HepG2 (cell line): Measurements from ENCODE around the gene DCP2. TPM values are rescaled to one million over a fixed set of nuclear protein-coding genes. Genes with fewer than 3 reads are reported as not detected.
A peak's percentile ranks its signal among the peaks of the same experiment; 100 is the strongest.

Experiments used
- ATAC-seq: fragments of 200-7000 bp; cut with Tn5 transposase; 3 replicates; pipeline ENCODE4 v1.9.1; 2020; ENCODE audit warnings: mild to moderate bottlenecking, moderate library complexity
- BruUV-seq: library from RNA; stranded (reverse); fragments of 400-500 nt; replicated peaks from 2 replicates; lab custom pipeline; 2021; lab: Mats Ljungman, UMichigan
- CTCF ChIA-PET: fragments of 300-600 bp; formaldehyde crosslinking; extraction: SDS; loops from one replicate; lab custom pipeline; 2021; ENCODE audit warnings: low total read pairs, inconsistent platforms, low intra/inter-chr PET ratio; lab: Yijun Ruan, JAX
- POLR2A ChIA-PET: fragments of 350-600 bp; sonication (Branson Sonifier 250); formaldehyde crosslinking; loops from one replicate; lab custom pipeline; 2020; ENCODE audit warnings: antibody characterized with exemption, inconsistent platforms; lab: Yijun Ruan, JAX
- DNase-seq: peaks from one replicate; pipeline ENCODE4 v3.0.0-alpha.2; 2015; ENCODE audit warnings: low spot score
- FAIRE-seq: peaks from 3 replicates; lab custom pipeline; 2011; peaks lifted over from hg19 to GRCh38; lab: Jason Lieb, UNC
- H2AFZ ChIP-seq: one replicate; pipeline ENCODE4 v1.6.1; 2011; ENCODE audit warnings: low read length, inconsistent platforms
- H3K27ac ChIP-seq: fragments of 300-600 bp; 3 replicates; pipeline ENCODE4 v1.8.0; 2011; ENCODE audit warnings: mixed run types, mild to moderate bottlenecking, mixed read lengths, low read length, inconsistent platforms; ENCODE audit not compliant: insufficient read depth; ENCODE audit errors: extremely low read length
- H3K27me3 ChIP-seq, 2 experiments: fragments of 200-600 bp in 1 of 2; 2 replicates in 1 of 2; 3 replicates in 1 of 2; pipeline versions ENCODE4 v1.6.0 to v1.8.0; 2011; ENCODE audit warnings: low read length in 2 of 2, mild to moderate bottlenecking in 2 of 2, moderate library complexity in 2 of 2, inconsistent platforms in 1 of 2; ENCODE audit not compliant: insufficient read depth in 2 of 2, control insufficient read depth in 1 of 2
- H3K36me3 ChIP-seq, 2 experiments: fragments of 200-600 bp in 1 of 2; replicated peaks in 1 of 2; 2 replicates in 1 of 2; 3 replicates in 1 of 2; pipeline versions ENCODE4 v1.5.1 to v1.8.0; 2011; ENCODE audit warnings: low read length in 2 of 2, inconsistent platforms in 1 of 2; ENCODE audit not compliant: insufficient read depth in 2 of 2, control insufficient read depth in 1 of 2
- H3K4me1 ChIP-seq: 2 replicates; pipeline ENCODE4 v1.5.1; 2012; ENCODE audit warnings: low read length, inconsistent platforms; ENCODE audit not compliant: insufficient read depth
- H3K4me2 ChIP-seq: 2 replicates; pipeline ENCODE4 v1.6.0; 2011; ENCODE audit warnings: low read depth, low read length, inconsistent platforms
- H3K4me3 ChIP-seq, 3 experiments: fragments of 200-600 bp in 1 of 3; sonication (generic), shearing (Covaris generic) in 1 of 3; replicated peaks in 1 of 3; 2 replicates each; pipeline ENCODE4 v1.5.1; 2011 to 2016; ENCODE audit warnings: low read length in 3 of 3, inconsistent platforms in 2 of 3, low read depth in 2 of 3, mild to moderate bottlenecking in 2 of 3, control low read depth in 1 of 3, mixed read lengths in 1 of 3; ENCODE audit not compliant: insufficient read depth in 1 of 3
- H3K79me2 ChIP-seq: one replicate; pipeline ENCODE4 v1.6.1; 2011; ENCODE audit warnings: low read length, inconsistent platforms; ENCODE audit not compliant: insufficient read depth
- H3K9ac ChIP-seq: 2 replicates; pipeline ENCODE4 v1.6.0; 2011; ENCODE audit warnings: mild to moderate bottlenecking, low read depth, low read length, inconsistent platforms; ENCODE audit not compliant: insufficient read depth
- H3K9me3 ChIP-seq: 2 replicates; pipeline ENCODE4 v1.5.1; 2012; ENCODE audit warnings: mild to moderate bottlenecking, low read length
- H4K20me1 ChIP-seq: 2 replicates; pipeline ENCODE4 v1.6.0; 2011; ENCODE audit warnings: inconsistent platforms, mild to moderate bottlenecking, low read length, moderate library complexity; ENCODE audit not compliant: insufficient read depth
- ELF1 ChIP-seq: sonication (generic); formaldehyde crosslinking; IDR thresholded peaks from 2 replicates; pipeline ENCODE4 v1.4.0; 2020; ENCODE audit warnings: missing genetic modification reagents
- ERF ChIP-seq: IDR thresholded peaks from 2 replicates; pipeline ENCODE4 v1.6.1; 2018; ENCODE audit warnings: missing biosample characterization, missing genetic modification reagents
- GMEB1 ChIP-seq: sonication (generic); formaldehyde crosslinking; IDR thresholded peaks from 2 replicates; pipeline ENCODE4 v1.5.1; 2020; ENCODE audit warnings: missing genetic modification reagents, mild to moderate bottlenecking, borderline replicate concordance
- HOXA7 ChIP-seq: sonication (generic); formaldehyde crosslinking; IDR thresholded peaks from 2 replicates; pipeline ENCODE4 v1.8.1; 2022; ENCODE audit warnings: mild to moderate bottlenecking, missing genetic modification reagents, moderate library complexity
- KMT2B ChIP-seq: IDR thresholded peaks from 2 replicates; pipeline ENCODE4 v1.6.1; 2016; ENCODE audit warnings: missing genetic modification reagents, missing compliant biosample characterization
- MTF1 ChIP-seq: sonication (generic); formaldehyde crosslinking; IDR thresholded peaks from 2 replicates; pipeline ENCODE4 v1.5.0; 2020; ENCODE audit warnings: missing genetic modification reagents
- NFE2L2 ChIP-seq: fragments of 150-350 bp; IDR thresholded peaks from 2 replicates; pipeline ENCODE4 v1.6.1; 2014; ENCODE audit warnings: low read length
- NR3C1 ChIP-seq: sonication (generic); formaldehyde crosslinking; IDR thresholded peaks from 2 replicates; pipeline ENCODE4 v1.4.0; 2020; ENCODE audit warnings: missing genetic modification reagents
- PLSCR1 ChIP-seq: sonication (generic); formaldehyde crosslinking; IDR thresholded peaks from 2 replicates; pipeline ENCODE4 v1.5.0; 2020; ENCODE audit warnings: missing genetic modification reagents, mild to moderate bottlenecking, borderline replicate concordance
- RAD21 ChIP-seq: fragments of 450-650 bp; formaldehyde crosslinking; IDR thresholded peaks from 2 replicates; pipeline ENCODE4 v1.5.0; 2020; ENCODE audit warnings: mild to moderate bottlenecking
- RELA ChIP-seq: sonication (generic); formaldehyde crosslinking; IDR thresholded peaks from 2 replicates; pipeline ENCODE4 v1.4.0; 2020; ENCODE audit warnings: missing genetic modification reagents
- SCMH1 ChIP-seq: sonication (generic); formaldehyde crosslinking; IDR thresholded peaks from 2 replicates; pipeline ENCODE4 v1.9.0; 2021; ENCODE audit warnings: missing genetic modification reagents, mild to moderate bottlenecking, borderline replicate concordance
- SMC3 ChIP-seq: IDR thresholded peaks from 2 replicates; pipeline ENCODE4 v1.6.1; 2011; ENCODE audit warnings: low read length, improper control_type of control experiment
- YY1 ChIP-seq: IDR thresholded peaks from 2 replicates; pipeline ENCODE4 v1.6.1; 2011; ENCODE audit warnings: low read length, low read depth, moderate library complexity, mild to moderate bottlenecking; ENCODE audit not compliant: insufficient read depth, insufficient replicate concordance
- ZBTB43 ChIP-seq: sonication (generic); formaldehyde crosslinking; conservative IDR thresholded peaks from 2 replicates; pipeline ENCODE4 v1.4.0; 2020; ENCODE audit warnings: missing genetic modification reagents
- ZNF225 ChIP-seq: sonication (generic); formaldehyde crosslinking; IDR thresholded peaks from 2 replicates; pipeline ENCODE4 v1.4.0; 2020; ENCODE audit warnings: mild to moderate bottlenecking, missing genetic modification reagents
- ZNF253 ChIP-seq: sonication (generic); formaldehyde crosslinking; IDR thresholded peaks from 2 replicates; pipeline ENCODE4 v1.8.0; 2022; ENCODE audit warnings: mild to moderate bottlenecking, missing genetic modification reagents, borderline replicate concordance
- ZNF260 ChIP-seq: sonication (generic); formaldehyde crosslinking; IDR thresholded peaks from 2 replicates; pipeline ENCODE4 v1.4.0; 2020; ENCODE audit warnings: missing genetic modification reagents, low read depth, mild to moderate bottlenecking, borderline replicate concordance
- ZNF317 ChIP-seq: sonication (generic); formaldehyde crosslinking; IDR thresholded peaks from 2 replicates; pipeline ENCODE4 v1.5.0; 2020; ENCODE audit warnings: mild to moderate bottlenecking, missing genetic modification reagents
- ZNF337 ChIP-seq: sonication (generic); formaldehyde crosslinking; IDR thresholded peaks from 2 replicates; pipeline ENCODE4 v1.5.1; 2020; ENCODE audit warnings: missing genetic modification reagents, low read depth, mild to moderate bottlenecking, borderline replicate concordance
- ZNF343 ChIP-seq: sonication (generic); formaldehyde crosslinking; IDR thresholded peaks from 2 replicates; pipeline ENCODE4 v1.4.0; 2020; ENCODE audit warnings: mild to moderate bottlenecking, missing genetic modification reagents
- WGBS: methylation state at CpG from one replicate; pipeline ENCODE4 v1.1.6; 2017; ENCODE audit warnings: low lambda C conversion rate; 5-methylcytosine and 5-hydroxymethylcytosine counted together
- in situ Hi-C: cut with HindIII; loops from 2 replicates; pipeline ENCODE4 v1.10.0; 2017; ENCODE audit warnings: low pct_unique_long_range_greater_than_20kb; ENCODE audit not compliant: extremely low pct_ligation_motif_present
- intact Hi-C: fragments of 100-400 bp; cut with micrococcal nuclease; formaldehyde crosslinking; loops from one replicate; pipeline ENCODE4 v1.10.0; 2022; ENCODE audit not compliant: unreplicated experiment
- polyA plus RNA-seq, 8 experiments: library from polyadenylated mRNA; depleted of rRNA in 3 of 8; stranded (reverse) in 7 of 8; unstranded in 1 of 8; fragments of >200 nt; fragmentation: Illumina TruSeq in 4 of 8; extraction: Trizol in 4 of 8; gene quantifications; 2 replicates each; pipeline versions ENCODE4 v1.2.1 to v1.2.3, GENCODE V29; 2011 to 2016; ENCODE audit warnings: low read depth in 4 of 8, missing spikeins in 1 of 8, mixed read lengths in 1 of 8; ENCODE audit not compliant: insufficient read depth in 1 of 8
- total RNA-seq, 5 experiments: library from RNA; depleted of rRNA; stranded (reverse); fragments of >200 nt; fragmentation: Illumina TruSeq; extraction: Trizol; gene quantifications; 2 replicates each; pipeline ENCODE4 v1.2.3, GENCODE V29; 2016; ENCODE audit warnings: low read depth in 1 of 5

The DCP2 gene
- total and polyA plus RNA-seq, 2 of the 13 experiments (the other 11 are each of a cell fraction or from before 2014, with no cell fraction given), result 16.2 to 63.4 TPM

- Histone ChIP-seq H3K4me2 (no peak overlapping the region), H3K4me1 (0 out of 2 replicates have a peak, but pooled peaks cover 10% of the 10 kb centered on the region), H3K79me2 (peaks cover 37% of the 10 kb centered on the region), H3K27ac (no peak overlapping the region), H3K9ac (no peak overlapping the region), H2AFZ (no peak overlapping the region), H3K9me3 (no peaks in the 10 kb centered on the region), H4K20me1 (no peaks in the 10 kb centered on the region), H3K27me3 (no peaks in the 10 kb centered on the region), H3K4me3 (no peak overlapping the region), H3K36me3 (peaks cover 5 to 49% of the 10 kb centered on the region in 2 experiments)
- in situ Hi-C loops (loop anchor here (10.0 kb wide), 1 partner anchor 329 kb away; no protein-coding TSS in a partner anchor), intact Hi-C loops (loop anchor here (1.0 to 5.0 kb wide), 5 partner anchors 25 to 610 kb away; no protein-coding TSS in a partner anchor)
- ChIA-PET POLR2A (interaction anchor here (1.2 to 1.7 kb wide), 3 partner anchors 20 to 28 kb away, joined by 3 to 9 read pairs (median 4); partner anchors contain the start of gene DCP2), CTCF (interaction anchor here (1.1 to 1.9 kb wide), 4 partner anchors 38 to 383 kb away, joined by 3 to 7 read pairs (median 4); no protein-coding TSS in a partner anchor)
- no TSS peak for BruUV-seq
- peak; percentile 50 for DNase-seq
- 22% methylated on average over 7 of the region's 7 CpGs for WGBS
- peak; percentile 82 for ATAC-seq
- FAIRE-seq, result no peak
- TF ChIP-seq ZNF253 (CRISPR knock-in tag), result no peak
- no peak for TF ChIP-seq HOXA7 (CRISPR knock-in tag)
- TF ChIP-seq ZNF337 (CRISPR knock-in tag), result no peak
- no peak for TF ChIP-seq ZNF260 (CRISPR knock-in tag)
- no peak for TF ChIP-seq RELA (CRISPR knock-in tag)
- no peak for TF ChIP-seq YY1
- no peak for TF ChIP-seq SCMH1 (CRISPR knock-in tag)
- TF ChIP-seq NFE2L2, result no peak
- TF ChIP-seq RAD21 (CRISPR knock-in tag), result peak; percentile 72
- no peak for TF ChIP-seq NR3C1 (CRISPR knock-in tag)
- no peak for TF ChIP-seq ZNF225 (CRISPR knock-in tag)
- TF ChIP-seq ELF1 (CRISPR knock-in tag), result no peak
- no peak for TF ChIP-seq MTF1
- TF ChIP-seq ZNF317, result no peak
- no peak for TF ChIP-seq ZNF343 (CRISPR knock-in tag)
- no peak for TF ChIP-seq ZBTB43
- no peak for TF ChIP-seq PLSCR1 (CRISPR knock-in tag)
- TF ChIP-seq GMEB1 (CRISPR knock-in tag), result no peak
- TF ChIP-seq SMC3, result peak; percentile 86
- TF ChIP-seq KMT2B, result no peak
- TF ChIP-seq ERF (CRISPR knock-in tag), result peak; percentile 40; the same call in 1 of the 2 replicates
These were observed 19.4 kb downstream of the DCP2 start for GRCh38 chr5:112995764-112996618.
